Kidney epithelial cell (primary cell): ENCODE data around the gene KCND1. TPM values are rescaled to one million over a fixed set of nuclear protein-coding genes. Genes with fewer than 3 reads are reported as not detected.

Experiments used
- DNase-seq: peaks from one replicate; pipeline ENCODE4 v3.0.0-alpha.2; 2010; ENCODE audit warnings: low read depth
- H3K27me3 ChIP-seq: 2 replicates; pipeline ENCODE4 v1.6.0; 2011; ENCODE audit warnings: low read length; ENCODE audit not compliant: control insufficient read depth, insufficient read depth
- H3K36me3 ChIP-seq: 2 replicates; pipeline ENCODE4 v1.5.1; 2011; ENCODE audit warnings: low read length; ENCODE audit not compliant: control insufficient read depth, insufficient read depth
- H3K4me3 ChIP-seq: 2 replicates; pipeline ENCODE4 v1.5.1; 2011; ENCODE audit warnings: low read depth, mild to moderate bottlenecking, control low read depth, low read length
- CTCF ChIP-seq: IDR thresholded peaks from 2 replicates; pipeline ENCODE4 v1.5.1; 2011; ENCODE audit warnings: mild to moderate bottlenecking, moderate library complexity, low read length, control low read depth, inconsistent platforms; ENCODE audit not compliant: insufficient read depth, poor library complexity, severe bottlenecking
- total RNA-seq: library from RNA; depleted of rRNA; stranded (reverse); fragments of >200 nt; gene quantifications from 2 replicates; pipeline ENCODE4 v1.2.3, GENCODE V29; 2015

The KCND1 gene
- total RNA-seq, 1 donor from 2014 or later = 0.67 TPM

- Histone ChIP-seq H3K36me3 (no peaks in the 10 kb centered on the region), H3K27me3 (no peaks in the 10 kb centered on the region), H3K4me3 (peak overlapping the region; percentile 45)
- DNase-seq = no peak
- TF ChIP-seq CTCF = no peak
Measured at GRCh38 chrX:48956728-48957414, 14.8 kb downstream of the KCND1 start.

- TF ChIP-seq CTCF = no peak
- H3K36me3 ChIP-seq = no peaks in the 10 kb centered on the region
- no peak for DNase-seq
- no peaks in the 10 kb centered on the region for H3K27me3 ChIP-seq
- H3K4me3 ChIP-seq = no peak overlapping the region
Measured at GRCh38 chrX:48948589-48948988, 23.1 kb downstream of the KCND1 start.

DNA sequence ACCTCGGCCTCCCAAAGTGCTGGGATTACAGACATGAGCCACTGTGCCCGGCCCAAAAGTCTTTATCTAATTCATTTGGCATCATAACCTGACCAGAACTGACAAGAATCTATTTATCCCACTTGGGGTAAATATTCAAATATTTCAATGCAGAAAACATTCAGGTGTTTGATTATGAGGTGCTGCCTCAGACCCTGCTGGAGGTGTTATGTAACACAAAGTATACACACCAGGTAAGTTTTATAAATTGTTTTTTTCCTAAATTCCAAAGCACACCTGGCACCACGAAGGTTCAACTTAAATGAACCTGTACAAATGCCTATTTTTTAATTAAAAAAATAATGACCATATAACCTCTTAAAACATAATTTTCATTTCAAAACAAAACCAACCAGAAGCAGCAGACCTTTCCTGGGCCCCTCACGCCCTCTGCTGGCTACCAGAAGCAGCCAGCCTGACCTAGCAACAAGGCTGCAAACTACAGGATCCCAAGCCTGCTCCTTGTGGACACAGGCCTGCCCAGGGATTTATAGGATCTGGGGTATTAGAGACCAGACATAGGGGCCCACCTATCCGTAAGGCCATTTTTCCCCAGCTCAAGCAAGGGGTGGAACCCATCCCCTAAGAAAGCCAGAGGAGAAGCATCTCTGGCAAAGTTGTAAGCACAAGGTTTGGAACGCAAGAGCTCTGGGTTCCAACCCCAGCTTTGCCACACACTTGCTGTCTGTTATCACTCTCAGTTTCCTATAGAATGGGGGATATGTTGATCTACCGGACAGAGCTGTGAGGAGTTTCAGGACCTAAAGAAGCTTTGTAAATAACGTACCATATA lies 25.9 kb downstream of the KCND1 start:
- Histone ChIP-seq H3K27me3 (no peaks in the 10 kb centered on the region), H3K4me3 (no peak overlapping the region), H3K36me3 (no peaks in the 10 kb centered on the region)
- peak; percentile 80 for TF ChIP-seq CTCF
- DNase-seq = no peak

DNA sequence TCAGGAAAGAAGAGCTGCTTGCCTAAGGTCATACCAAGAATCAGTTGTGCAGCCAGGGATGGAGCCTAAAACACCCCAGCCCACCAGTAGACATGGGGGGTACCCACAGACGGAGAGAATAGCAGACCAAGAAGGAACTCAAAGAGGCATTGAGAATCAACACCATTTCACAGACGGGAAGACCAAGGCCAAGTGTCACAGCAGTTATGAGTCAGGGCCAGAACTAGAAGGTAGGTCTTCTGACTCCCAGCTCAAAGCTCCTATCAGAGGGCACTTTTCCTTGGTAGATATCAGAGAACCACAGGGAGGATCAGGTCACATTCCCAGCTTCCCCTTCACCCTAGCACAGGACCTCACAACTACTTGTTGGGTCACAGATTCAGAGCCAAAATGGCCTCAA lies 28.7 kb downstream of the KCND1 start:
- no peak for DNase-seq
- Histone ChIP-seq H3K36me3 (no peaks in the 10 kb centered on the region), H3K27me3 (no peaks in the 10 kb centered on the region), H3K4me3 (no peak overlapping the region)
- TF ChIP-seq CTCF = no peak

- DNase-seq = no peak
- no peak for TF ChIP-seq CTCF
- no peaks in the 10 kb centered on the region for H3K36me3 ChIP-seq
Measured at GRCh38 chrX:48940404-48940955, 31.2 kb downstream of the KCND1 start.

More at GRCh38 chrX:48940404-48940955, 31.2 kb downstream of the KCND1 start:
- Histone ChIP-seq H3K4me3 (no peak overlapping the region), H3K27me3 (no peaks in the 10 kb centered on the region)
